Measurements from ENCODE around the gene MYOD1.

MYOD1 gene

DNA sequence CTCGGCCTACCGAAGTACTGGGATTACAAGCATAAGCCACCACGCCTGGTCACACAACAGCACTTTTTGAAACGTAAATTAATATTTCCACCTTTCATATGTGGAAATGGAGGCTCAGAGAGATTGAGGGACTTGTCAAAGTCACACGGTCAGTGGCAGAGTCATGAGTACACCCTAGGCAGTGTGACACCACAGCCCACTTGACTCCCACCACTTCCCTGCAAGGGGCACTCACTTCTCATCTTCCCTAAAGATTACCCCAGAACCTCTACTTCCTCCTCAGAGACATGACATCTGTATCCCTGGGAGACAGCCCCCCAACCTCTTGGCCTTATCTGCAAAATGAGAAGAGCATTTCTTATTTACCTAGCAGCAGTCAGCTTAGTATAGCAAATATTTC lies 16.5 kb upstream of the MYOD1 start:
- no peak for DNase-seq (ENCODE audit: low spot score)

DNA sequence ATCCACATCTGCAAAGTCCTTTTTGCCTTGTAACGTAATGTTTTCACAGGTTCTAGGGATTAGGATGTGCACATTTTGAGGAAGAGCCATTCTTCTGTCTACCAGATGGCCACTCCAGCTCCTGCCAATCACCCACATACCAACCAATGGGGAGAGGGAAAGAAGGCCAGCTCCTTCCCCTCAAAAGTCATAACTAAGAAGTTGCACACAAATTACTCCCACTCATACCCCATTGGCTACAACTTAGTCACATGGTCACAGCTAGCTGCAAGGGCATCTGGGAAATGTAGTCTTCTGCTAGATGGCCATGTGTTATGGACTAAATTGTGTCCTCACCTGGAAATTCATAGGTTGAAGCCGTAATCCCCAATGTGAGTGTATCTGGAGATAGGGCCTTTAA lies 15.4 kb upstream of the MYOD1 start:
- DNase-seq (ENCODE audit: low spot score) = peak; percentile 84

DNA sequence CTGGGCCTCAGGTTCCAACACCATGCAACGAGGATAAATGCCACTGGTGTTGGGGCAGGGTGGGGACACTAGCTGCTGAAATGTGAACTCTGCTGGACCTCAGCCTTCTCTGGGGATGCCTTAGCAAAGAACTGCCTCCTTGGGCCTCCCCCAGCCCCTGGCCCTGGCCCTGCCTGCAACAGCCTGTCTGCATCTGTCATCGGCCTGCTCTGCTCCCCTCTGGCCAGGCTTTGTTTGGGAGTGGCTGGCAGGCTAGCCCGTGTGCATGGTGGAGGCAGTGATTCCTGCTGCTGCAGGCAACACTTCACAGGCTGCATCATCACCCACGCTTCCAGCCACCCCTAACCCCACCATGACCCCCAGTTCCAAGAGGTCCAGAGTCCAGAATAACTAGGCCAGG lies 11.5 kb upstream of the MYOD1 start:
- DNase-seq (ENCODE audit: low spot score) = no peak

DNA sequence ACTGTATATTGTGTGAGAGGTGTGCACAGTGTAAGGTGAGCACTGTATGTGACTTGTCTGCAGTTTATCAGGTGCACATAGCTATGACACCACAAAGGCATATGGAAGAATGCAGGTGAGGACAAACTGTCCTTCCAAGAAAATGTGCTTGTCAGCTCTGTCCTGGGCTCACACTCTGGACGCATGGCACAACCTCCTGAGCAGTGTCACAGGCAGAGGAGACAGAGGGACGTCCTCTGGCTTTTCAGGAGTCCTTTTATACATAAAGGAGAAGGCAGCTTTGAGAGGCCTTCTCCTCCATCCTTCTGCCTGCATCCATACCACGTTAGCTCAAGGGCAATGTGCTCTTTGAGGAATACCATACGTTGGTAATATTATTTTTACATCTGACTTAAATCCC lies 7.5 kb upstream of the MYOD1 start:
- no peak for DNase-seq (ENCODE audit: low spot score)

DNA sequence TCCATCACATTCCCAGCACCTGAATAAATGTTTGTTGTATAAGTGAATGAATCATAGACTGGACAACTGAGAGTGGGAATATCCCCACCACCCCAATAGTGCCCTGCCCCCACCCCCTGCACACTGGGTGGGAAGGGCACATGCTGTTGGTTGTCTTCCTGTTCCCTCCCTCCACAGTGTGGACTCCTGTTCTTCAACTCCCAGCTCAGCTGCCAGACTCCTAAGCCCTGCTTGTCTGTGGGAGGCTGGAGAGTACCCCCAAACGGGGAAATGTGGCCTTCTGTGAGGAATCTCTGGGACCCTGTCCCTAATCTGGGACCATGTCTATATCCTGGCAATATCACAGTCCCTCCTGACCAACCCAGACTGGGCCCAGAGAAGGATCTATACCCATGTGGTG lies 5.5 kb upstream of the MYOD1 start:
- DNase-seq (ENCODE audit: low spot score) = no peak

DNA sequence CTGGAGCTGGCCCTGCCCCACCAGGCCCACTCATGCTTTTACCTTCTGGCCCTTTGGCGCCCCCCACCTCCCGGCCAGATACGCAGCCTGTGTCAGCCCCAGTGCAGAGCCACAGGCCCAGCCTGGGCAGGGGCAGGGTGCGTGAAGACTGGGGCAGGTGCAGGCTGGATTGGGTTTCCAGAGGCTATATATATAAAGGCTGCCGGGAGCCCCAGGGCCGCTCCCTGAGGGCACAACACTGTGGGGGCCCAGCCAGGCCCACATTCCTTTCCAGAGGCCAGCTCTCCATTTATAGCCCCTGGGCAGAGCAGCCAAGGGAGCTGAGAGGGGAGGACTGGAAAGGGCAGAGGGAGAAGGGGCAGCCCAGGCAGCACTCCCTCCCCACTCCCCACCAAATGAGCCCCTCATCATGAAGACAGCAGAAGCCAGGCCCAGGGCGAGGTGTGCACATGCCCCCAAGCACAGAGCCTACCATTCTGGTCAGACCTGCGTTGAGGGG lies 5.0 kb upstream of the MYOD1 start:
- no peak for DNase-seq (ENCODE audit: low spot score)

DNA sequence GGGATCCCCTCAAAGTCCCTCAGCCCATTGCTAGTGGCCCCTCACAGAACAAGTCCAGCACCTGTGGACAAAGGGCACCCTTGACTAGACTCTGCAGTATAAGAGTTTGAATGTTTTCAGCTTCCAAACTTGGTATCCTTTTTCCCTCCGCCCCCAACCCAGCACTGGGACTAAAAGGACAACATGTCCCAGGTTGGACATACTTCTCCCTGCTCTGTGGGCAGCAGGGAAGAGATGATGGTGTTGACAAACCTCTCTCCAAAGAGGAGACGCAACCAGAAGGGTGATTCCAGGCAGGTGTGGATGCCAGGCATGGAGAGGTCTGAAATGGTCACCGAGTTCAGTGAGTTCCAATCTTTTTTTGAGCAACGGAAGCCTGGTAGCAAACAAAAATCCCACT lies 4.5 kb upstream of the MYOD1 start:
- no peak for DNase-seq (ENCODE audit: low spot score)

DNA sequence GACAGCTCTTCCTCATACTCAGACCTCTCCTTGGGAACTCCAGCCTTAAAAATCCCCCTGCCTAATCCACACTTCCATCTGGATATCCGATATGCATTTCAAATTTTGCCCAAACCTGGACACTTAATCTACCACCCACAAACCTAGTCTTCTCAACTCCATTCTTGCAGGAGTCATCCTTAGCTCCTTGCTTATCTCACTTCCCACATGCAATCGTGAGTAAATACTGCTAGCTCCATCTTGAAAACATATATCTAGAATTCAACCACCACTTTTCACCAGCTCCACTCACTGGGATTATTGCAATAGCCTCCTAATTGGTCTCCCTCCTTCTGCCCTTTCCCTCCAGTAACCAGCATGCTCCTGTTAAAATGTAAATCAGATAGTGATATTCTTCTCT lies 2.6 kb upstream of the MYOD1 start:
- DNase-seq (ENCODE audit: low spot score) = no peak

DNA sequence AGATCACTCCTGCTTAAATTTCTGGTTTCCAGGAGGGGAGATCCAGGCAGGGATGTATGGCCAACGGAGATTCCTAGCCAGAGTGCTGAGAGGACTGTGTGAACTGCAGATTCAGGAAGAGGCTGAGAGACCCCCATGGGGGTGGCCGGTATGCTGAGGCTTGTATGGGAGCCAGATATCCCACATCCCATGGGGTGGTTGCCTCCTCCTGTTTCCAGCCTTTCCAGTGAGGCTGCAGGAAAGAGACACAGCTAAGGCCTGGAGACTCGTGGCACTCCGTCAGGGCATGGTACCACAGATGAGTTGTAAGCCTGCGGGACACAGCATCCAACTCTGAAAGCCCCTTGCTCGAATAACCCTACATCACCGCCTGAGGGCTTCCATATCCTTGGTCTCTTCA lies 1.4 kb upstream of the MYOD1 start:
- no peak for DNase-seq (ENCODE audit: low spot score)

DNA sequence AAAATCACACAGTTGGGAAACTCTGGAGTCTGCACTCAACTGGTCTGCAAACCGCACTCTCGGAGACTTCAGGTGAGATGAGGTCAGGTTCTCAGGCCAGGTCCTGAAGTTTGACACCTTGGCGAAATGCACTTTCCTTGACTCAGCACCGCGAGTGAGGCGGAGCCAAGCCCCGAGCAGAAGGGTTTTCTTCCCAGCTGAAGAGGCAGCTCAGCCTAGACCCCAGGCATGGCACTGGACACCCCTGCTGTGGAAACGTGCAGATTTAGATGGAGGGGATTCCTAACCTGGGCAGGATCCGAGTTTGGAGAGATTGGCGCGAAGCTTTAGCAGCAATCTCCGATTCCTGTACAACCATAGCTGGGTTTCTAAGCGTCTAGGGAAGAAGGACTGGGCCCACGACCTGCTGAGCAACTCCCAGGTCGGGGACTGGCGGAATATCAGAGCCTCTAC lies 835 bp upstream of the MYOD1 start:
- no peak for DNase-seq (ENCODE audit: low spot score)

DNA sequence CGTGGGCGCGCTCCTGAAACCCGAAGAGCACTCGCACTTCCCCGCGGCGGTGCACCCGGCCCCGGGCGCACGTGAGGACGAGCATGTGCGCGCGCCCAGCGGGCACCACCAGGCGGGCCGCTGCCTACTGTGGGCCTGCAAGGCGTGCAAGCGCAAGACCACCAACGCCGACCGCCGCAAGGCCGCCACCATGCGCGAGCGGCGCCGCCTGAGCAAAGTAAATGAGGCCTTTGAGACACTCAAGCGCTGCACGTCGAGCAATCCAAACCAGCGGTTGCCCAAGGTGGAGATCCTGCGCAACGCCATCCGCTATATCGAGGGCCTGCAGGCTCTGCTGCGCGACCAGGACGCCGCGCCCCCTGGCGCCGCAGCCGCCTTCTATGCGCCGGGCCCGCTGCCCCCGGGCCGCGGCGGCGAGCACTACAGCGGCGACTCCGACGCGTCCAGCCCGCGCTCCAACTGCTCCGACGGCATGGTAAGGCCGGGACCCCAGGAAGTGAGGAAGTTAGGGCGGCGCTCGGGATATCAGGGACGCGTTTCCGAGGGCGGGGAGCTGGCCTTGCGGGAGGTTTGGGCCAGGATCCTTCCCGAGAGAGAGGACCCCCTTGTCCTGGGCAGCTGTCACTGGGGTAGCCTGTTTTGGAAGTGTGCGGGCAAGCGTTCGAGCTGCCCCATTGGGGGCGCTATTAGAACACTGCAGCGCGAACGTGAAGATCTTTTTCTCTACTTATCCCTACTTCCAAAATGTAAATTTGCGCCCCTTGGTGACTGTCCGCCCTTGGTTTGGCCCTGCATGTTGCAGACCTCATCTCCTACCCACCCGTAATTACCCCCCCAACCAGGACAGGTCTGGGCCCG lies 796 bp downstream of the MYOD1 start:
- DNase-seq (ENCODE audit: low spot score) = no peak

DNA sequence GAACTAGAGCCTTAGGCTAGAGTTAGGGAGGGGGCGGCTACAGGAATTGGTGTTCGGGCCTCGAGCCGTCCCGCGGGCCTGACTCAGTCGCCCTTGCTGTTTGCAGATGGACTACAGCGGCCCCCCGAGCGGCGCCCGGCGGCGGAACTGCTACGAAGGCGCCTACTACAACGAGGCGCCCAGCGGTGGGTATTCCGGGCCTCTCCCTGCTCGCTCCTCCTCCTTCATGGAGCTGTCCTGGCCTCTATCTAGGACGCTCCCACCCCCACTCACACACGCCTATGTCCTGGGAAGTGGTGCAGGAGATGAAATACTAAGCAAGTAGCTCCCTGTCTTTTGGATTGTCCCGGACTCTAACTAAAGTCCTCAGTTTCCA lies 1.4 kb downstream of the MYOD1 start:
- no peak for DNase-seq (ENCODE audit: low spot score)

DNA sequence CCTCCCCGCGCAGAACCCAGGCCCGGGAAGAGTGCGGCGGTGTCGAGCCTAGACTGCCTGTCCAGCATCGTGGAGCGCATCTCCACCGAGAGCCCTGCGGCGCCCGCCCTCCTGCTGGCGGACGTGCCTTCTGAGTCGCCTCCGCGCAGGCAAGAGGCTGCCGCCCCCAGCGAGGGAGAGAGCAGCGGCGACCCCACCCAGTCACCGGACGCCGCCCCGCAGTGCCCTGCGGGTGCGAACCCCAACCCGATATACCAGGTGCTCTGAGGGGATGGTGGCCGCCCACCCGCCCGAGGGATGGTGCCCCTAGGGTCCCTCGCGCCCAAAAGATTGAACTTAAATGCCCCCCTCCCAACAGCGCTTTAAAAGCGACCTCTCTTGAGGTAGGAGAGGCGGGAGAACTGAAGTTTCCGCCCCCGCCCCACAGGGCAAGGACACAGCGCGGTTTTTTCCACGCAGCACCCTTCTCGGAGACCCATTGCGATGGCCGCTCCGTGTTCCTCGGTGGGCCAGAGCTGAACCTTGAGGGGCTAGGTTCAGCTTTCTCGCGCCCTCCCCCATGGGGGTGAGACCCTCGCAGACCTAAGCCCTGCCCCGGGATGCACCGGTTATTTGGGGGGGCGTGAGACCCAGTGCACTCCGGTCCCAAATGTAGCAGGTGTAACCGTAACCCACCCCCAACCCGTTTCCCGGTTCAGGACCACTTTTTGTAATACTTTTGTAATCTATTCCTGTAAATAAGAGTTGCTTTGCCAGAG lies 2.0 kb downstream of the MYOD1 start:
- DNase-seq (ENCODE audit: low spot score) = no peak

DNA sequence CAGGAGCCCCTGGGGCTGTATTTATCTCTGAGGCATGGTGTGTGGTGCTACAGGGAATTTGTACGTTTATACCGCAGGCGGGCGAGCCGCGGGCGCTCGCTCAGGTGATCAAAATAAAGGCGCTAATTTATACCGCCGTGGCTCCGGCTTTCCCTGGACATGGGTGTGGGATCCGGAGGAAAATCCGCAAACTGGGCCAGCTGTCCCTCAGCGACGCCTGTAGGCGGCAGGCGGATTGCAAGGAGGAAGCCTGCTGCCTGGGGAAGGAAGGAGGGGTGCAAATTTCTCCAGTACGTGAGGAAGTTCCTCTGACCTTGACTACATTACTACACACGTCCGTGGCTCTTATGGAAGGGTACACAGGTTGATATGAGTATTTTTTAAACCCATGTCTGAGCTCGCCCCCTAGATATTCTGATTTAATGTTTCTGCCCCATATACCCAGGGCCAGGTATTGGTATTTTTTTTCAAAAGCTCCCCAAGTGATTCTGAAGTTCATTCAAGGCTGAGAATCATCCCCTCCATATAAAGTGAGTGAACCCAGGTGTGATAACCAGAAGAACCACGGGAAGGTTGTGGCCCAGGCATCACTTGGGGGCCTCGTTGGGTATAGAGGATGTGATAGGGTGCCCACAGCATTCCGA lies 2.8 kb downstream of the MYOD1 start:
- no peak for DNase-seq (ENCODE audit: low spot score)

DNA sequence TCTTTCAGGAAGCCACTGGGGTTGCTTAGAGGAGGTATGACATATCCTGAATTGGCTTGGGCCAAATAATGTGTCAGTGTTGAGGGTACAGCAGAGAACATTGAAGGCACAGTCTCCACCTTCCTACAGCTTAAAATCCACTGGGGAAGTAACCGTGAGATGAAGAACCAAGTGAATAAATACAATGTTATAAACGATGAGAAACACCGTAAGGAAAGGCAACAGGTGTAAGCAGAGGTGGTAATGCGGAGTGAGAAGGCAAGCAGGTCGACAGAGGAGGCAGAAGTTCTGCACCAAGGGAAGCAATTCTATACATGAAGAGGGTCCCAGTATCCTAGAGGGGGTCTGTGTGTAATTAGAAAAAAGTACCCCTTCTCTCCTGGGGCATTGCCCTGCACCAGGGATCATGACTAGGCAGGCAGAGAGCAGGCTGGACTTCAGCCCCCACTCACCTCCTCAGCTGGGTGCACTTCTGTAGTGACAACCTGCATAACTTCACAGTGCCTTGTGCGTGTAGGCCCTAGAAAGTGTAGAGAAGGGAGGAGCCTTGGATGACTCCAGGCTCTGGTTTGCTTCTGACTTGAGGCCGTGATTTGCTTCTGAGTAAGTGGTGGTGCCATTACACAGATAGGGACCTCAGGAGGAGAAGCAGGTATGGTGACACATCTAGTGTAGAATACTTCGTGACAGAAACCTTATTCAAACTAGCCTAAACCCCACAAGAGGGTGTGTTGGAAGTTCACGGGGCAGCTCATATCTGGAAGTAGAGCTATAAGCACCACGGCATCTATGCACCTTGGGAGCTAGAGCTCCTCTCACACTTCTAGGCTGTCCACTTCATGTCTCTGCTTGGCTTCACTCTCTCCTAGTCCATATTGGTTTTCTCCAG lies 4.9 kb downstream of the MYOD1 start:
- DNase-seq (ENCODE audit: low spot score) = no peak

DNA sequence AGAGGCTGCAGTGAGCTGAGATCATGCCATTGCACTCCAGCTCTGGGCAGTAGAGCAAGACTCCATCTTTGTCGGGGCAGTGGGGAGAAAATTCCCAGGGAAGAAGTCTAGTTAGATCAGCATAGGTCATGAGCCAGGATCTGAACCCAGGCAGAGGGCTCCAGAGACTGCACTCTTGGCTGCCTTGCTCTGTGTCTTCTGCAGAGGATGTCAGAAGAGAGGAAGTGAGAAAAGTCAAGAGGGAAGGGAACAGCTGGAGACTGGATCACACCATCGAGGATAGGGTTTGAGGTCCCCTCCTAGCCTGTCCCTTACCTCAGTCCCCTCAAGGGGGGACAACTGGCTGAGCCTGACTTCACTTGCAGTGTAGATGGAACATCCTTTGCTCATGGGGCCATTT lies 5.8 kb downstream of the MYOD1 start:
- DNase-seq (ENCODE audit: low spot score) = no peak

DNA sequence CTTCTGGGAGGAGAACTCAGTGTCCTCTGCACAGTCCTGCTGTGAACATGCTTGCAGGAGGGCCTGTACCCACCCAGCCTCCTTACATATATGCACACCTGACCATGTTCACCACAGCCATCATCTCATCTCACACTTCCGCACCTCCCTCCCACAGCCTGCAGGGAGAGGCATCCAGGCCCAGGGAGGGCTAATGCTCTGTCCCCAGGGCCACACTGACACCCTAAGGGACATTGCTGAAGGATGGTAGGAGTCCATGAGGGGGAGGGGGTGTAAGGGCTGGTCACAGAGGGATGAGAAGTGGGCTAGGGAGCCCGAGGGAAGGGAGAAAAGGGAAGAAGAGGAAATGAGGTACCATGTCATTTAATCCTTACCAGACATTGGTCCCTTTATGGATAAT lies 10.8 kb downstream of the MYOD1 start:
- no peak for DNase-seq (ENCODE audit: low spot score)

DNA sequence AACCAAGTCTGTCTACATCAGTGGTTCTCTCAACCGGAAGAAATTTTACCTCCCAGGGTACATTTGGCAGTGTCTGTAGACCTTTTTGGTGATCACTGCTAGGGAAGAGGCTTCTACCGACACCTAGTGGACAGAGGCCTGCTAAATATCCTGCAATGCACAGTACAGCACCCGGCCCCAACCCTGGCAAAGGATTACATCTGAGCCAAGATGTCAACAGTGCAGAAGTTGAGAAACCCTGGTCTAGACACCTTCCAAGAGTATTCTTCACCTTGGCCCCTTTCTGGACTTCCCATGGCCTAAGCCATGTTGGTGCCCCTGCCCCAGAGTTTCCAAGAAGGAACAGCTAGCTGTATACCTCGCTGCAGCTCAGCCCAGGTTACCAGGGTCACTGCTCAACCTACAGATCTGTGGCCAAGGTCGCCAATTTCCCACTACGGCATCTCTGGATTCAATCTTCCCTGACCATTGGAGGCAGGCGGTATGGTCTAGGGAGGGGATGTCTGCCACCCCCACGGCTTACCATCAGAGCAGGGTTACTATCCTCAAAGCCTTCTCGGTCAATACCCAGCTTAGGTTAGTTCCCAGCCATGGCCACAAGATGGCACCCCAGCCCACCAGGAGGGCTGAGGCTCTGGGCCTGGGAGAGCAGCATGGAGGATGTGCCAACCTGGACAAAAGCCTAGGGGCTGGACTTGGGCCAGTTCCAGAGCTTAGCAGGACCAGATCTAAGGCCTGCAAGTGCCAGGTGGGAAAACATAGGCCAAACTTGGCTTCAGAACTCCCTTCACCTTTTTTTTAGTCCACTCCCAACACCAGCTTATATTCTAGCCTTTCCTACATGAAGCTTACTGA lies 11.5 kb downstream of the MYOD1 start:
- DNase-seq (ENCODE audit: low spot score) = peak; percentile 88

DNA sequence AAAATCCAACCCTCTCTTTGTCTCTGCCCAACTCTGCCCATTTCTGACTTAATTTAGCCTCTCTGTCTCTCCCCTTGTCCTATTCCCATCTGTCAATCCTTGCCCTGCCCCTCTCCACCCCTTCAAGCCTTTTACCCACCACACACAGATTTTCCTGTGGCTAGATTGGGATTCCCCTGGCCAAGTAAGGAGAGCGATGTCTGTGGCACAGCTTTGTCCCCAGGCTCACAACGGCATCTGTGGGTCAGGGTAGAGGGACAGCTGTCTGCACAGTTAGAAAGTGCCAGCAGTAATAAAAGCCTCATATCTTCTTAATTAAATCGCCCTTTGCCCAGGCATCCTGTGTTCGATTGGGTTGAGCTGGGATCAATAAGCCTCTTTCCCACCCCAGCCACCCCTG lies 13.9 kb downstream of the MYOD1 start:
- DNase-seq (ENCODE audit: low spot score) = no peak

DNA sequence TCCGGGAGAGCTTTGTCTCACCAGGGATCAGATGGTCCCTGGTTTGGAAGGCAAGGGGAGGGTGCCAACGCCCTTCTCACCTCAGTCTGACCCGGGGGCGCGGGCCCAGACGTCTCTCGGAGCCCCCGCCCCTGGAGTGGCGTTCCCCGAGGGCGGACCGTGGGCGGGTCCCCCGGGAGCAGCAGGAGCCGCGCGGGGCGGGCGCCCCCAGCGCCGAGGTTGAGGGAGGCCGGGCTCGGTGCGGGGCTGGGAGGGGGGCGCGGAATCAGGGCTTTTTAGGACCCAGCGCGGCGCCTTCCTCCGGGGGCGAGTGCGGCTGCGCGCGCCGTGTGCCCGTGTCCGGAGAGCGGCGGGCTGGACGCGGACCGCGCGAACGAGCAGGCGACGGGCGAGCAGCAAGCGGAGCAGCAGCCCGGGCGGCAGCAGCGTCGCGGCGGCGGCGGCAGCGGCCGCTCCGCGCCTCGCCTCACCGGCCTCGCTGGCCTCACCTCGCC lies 15.1 kb downstream of the MYOD1 start, which contains the start of gene KCNC1:
KCNC1 (plus strand) TSS at position 364 of the 494 bp plus-strand sequence. CDS start 1,222 bp downstream, outside the sequence.
- DNase-seq (ENCODE audit: low spot score) = no peak

Data from NAMALWA (cell line).